ENCODE results near the gene ETNPPL.
A peak's percentile ranks its signal among the peaks of the same experiment; 100 is the strongest.
"Not testable (repeated sequence)": the region's sequence is repeated elsewhere in the genome, so short reads cannot be mapped to it uniquely, and the experiment has no call there.

ETNPPL gene

DNA sequence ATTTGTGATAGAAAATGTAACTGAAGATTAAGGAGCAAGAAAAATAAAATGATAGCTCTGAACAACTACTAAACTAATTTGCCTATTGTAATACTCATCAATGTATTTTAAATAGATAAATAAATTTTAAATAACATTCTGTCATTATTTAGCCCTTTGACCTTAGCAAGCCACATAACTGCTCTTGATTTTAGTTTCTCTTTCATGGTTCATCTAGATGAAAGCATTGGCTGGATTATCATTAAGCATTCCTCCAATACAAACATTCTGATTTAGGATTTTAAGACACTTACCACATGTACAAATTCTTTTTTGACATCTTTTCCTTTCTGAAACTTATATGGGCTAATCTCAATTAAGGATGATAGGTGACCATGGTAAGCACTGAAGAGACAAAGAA lies 8.5 kb downstream of the ETNPPL start:
- no peak for DNase-seq

DNA sequence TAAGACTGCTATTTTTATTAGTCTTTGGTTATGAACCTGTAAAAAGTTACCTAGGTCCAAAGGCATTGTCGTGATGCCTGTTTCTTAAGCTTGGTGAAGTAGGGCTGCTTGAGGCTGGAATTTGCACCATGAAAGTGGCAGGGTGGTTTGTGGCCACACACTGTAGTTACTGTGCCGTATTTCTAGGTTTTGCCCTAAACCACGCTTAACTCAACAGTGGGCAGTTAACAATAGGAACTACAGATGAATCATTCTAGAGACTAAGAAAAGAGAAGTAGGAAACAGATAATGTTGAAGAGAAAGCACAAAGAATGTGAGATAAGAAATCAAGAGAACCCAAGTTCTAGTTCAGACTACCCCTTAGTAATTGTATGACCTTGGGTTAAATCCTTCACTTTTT lies 11.5 kb downstream of the ETNPPL start:
- DNase-seq: no peak

DNA sequence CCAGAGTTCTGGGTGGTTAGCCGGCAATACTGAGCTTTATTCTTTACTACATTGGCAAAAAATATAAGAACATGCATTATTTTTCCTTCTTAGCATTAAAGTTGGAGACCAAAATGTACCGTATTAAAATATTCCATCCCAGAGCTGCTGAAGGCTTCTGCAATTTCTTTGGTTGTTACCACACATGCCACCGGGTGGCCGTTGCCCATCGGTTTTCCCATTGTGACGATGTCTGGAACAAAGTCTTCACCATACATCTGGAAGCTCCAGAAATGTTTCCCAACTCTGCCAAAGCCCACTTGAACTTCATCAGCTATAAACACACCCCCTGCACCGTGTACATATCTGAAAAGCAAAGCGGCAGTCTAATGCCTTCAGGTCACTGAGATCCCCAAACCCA lies 13.7 kb downstream of the ETNPPL start:
- DNase-seq: no peak

DNA sequence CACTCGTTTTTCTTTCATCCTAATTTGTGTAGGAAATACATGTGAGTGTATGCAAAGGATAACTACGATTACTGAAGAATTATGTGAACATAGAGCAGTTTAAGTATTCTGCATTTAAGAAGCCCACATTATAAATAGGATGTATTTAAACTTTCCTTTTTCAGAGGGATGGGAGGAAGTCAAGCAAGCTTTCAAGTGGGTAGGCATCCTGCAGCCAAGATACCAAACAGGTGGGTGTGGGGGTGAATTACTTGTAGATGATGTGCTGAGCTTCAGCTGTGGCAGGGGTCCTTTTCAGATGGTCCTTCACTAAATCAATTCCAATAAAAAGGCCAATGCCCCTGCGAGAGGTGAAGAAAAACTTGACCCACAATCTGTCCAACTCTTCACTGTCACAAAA lies 16.3 kb downstream of the ETNPPL start:
- DNase-seq: no peak

DNA sequence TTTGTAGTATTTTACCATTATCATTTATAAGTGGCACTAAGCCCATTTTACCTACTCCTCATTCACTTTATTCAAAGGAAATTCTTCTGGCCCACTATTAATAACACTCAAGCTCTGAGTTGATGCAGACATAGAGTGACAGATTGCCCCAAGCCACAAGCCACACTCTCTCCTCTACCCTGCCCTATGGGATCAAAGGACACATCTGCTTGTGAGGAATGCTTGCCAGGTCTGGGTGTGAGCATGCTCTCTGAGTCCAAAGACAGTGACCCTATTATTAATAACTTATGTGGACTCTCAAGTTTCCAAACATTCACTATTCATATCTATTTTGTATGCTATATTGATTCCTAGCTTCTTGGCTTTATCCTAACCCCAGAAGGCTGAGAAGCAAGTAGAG lies 18.5 kb downstream of the ETNPPL start:
- no peak for DNase-seq

DNA sequence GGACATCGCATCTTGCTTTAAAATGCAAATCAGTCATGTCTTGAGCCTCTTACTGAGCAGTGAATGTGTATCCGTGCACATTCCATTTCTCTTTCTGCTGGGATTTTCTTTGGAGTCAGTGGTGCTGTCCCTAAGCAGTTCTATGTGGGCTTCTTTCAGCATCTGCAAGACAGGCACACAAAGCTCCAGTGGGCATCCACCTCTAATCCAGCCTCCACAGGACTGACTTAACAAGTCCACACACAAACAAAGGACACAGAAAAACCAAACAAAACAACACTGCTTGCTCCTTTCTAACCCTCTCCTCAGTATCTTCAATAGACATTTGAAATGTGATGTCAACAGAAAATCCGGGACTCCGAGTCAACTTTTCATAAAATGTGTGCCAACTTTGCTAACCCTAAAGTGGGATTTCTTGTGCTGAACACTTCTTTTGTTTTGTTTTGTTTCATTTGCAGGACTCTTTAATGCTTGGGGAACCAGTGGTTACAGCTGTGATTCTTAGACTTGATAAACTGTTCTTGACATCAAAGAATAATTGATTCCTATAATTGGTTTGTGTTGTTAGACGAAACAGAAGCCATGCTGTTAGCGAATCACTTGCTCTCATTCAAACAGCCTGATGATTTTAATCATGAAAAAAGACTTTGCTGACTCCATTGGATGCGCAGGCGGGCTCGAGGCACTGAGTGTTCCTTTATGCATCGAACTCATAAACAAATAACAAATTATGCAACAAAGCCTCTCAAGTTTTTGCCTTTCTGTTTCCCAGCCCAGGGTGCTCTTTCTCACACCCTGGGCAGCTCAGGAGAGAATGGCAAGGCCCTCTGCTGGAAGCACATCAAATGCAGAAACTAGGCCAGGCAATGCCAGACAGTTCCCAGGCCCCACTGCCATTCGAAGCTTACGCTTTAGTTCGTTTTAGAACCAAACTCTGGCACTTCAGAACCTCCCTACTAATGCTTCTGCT lies 20.1 kb downstream of the ETNPPL start:
- DNase-seq: no peak

DNA sequence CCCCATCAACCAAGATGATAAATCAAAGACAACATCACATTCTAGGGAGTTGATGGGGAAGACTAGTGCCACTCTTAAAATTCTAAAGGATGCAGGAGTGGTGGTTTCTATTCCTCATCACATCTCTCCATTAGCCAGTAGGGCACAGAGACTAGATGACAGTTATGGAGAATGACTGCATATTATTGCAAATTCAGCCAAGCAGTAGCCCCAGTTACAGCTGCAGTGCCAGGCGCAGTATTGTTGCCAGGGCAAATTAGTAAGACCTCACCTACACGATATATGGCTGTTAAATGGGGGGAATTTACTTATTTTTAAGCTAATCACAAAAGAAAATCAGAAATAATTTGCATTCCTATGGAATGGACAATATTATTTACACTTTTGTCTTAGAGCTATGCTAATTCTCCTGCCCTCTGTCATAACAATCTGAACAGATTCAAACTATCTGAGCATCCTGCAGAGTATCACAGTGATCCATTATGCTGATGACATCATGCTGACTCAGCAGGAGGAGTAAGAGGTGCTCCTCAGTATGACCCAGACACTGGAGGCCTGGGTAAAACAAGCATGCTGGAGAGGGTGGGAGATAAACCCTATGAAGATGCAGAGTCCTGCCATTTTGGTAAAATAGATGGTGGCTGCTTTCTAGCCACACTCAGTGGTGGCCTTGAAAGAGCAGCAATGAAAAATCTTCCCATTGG lies 24.7 kb downstream of the ETNPPL start:
- no peak for DNase-seq

DNA sequence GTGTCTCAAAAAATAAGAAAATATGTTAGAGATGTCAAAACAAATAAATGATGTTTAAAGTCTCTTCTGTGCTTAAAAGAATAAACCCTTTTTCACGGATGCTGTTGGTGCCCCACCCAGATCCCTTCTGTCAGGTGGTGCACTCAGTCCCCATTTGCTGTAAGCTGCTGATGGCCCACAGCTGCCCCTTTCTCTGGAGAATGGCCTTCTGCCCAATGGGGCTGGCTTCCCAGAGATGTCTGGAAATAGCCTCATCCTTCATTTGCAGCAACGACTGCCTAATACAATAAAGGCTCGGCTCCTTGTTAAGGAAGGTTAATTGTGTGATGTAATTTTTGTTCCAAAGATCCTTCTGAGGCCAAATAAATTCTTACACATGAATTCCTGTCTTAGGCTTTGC lies 31.8 kb downstream of the ETNPPL start:
- DNase-seq: no peak

DNA sequence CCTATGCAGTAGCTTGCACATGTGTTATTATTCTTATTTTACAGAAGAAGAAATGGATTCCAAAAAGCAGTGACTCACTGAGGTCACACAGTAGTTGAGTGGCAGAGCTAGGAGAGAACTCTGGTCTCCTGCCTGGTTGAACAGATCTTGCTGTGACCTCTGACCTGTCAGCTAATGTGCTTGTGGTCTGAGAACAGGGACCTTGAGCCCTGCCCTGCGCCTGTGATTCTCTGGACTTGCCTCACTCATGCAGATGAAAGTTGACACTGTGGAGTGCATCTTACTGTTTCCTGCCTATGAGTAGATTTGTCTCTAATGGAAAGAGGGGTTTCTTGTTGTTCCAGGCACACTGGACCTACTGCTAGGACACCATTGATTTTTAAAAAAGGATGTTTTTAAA lies 32.3 kb downstream of the ETNPPL start:
- DNase-seq: no peak

DNA sequence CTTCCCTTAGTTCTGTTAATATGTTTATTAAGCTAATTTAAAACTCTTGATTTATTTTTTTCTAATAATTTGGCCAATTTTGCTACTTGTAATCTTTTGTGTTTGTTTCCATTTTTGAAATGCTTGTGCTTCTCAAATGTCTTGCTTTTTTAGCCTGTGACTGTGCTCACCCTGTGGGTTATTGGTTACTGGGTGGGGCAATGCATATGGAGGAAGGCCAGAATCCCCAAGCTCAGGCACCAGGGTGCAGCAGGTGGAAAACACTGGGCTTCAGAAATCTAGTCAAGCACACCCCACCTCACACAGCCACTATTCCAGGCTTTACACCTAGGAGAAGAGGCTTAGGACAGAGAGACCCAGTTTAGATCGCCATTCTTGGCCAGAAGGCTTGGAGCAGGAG lies 33.1 kb downstream of the ETNPPL start:
- no peak for DNase-seq

DNA sequence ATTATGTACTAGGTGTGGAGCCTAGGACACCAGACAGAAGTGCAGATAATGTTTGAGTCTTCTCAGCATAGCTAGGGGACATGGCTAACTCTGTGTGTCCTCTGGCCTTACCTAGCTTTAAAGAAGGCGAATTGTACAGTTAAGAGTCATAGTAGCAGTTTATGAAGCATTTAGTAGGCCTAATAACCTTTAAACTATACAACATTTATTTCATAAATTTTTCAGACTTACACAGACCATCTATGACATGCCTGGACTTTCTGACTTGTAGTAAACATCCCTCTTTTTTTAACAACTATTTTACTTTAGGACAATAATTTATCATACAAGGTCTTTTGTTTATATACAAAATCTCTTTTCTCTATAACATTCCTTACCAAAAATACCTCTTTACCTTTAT lies 37.4 kb downstream of the ETNPPL start:
- DNase-seq: no peak

DNA sequence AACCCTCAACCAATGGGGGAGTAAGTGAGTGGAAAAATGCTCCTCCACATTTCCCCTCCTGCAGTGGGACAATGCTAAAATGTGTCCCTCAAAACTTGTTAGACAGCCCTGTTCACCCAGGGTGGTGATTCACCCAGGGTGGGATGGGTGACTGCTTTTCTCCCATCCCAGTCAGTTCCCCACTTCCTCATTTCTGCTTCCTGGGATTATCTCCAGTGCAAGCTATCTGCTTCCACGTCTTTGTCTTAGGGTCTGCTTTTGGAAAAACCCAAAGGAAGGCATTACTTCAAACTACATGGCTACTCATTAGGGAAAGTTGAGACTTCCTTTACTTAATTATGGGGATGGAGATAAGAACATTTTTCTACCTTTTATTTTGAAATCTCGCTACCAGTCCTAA lies 45.5 kb downstream of the ETNPPL start:
- no peak for DNase-seq

DNA sequence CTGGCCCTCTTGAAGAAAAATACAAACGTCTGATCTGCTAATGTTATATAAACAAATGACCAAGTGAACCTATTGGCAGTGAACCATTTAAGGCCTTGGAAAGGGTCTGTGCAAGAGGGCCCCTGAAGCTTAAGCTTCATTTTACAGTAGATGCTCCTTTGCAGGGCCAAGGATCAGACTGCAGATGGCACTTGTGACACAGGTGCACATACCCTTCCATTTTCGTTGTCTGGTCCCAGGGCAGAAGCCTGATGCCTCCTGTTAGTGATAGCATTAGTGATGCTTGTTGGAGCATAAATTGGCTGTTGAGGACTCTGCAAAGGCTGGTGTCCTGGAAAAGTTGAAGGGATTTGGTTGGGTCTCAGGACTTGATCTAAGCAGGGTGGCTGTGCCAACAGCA lies 46.5 kb downstream of the ETNPPL start:
- DNase-seq: no peak

DNA sequence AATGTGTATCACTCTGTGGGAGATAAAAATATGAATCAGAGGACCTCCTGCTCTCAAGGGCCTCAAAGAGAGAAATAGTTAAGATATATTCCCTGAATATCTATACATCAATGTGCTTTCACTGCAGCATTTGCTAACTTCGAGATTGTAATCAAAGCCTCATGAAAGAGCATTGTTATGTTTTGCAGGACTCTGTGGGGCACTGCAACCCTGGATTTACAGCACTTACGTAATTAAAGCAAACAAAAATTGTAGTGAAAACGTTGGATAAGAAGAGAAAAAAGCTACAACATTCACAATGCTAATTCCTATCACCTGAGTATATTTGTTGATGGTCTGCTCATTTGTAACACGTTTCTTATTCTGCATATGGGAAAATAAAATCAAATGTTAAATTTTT lies 48.0 kb downstream of the ETNPPL start:
- DNase-seq: no peak

DNA sequence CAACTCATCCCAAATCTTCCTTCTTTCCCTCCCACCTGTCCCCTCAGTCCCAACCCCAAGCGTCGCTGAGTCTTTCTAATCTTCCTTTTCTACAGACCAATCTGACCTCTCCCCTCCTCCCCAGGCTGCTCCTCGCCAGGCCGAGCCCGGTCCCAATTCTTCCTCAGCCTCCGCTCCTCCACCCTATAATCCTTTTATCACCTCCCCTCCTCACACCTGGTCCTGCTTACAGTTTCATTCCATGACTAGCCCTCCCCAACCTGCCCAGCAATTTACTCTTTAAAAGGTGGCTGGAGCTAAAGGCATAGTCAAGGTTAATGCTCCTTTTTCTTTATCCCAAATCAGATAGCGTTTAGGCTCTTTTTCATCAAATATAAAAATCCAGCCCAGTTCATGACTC lies 52.3 kb downstream of the ETNPPL start:
- DNase-seq: not testable (repeated sequence)

DNA sequence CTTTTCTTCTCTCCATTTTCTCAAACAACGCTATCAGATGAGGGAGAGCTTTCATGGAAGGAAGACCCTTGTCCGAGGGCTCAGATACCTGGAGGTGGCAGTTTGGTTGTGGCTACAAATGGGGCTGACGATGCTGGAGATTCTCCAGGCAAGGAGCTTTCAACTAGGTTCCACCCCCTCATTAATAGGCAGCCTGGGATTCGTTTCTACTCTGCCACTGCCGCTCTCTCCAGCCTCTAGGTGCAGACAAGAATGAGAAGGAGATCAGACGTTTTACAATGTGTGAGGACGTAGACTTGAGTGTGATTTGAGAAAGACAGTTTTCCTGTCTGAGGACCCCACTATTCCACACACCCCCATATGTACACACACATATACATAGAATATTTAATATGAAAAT lies 53.1 kb downstream of the ETNPPL start:
- no peak for DNase-seq

DNA sequence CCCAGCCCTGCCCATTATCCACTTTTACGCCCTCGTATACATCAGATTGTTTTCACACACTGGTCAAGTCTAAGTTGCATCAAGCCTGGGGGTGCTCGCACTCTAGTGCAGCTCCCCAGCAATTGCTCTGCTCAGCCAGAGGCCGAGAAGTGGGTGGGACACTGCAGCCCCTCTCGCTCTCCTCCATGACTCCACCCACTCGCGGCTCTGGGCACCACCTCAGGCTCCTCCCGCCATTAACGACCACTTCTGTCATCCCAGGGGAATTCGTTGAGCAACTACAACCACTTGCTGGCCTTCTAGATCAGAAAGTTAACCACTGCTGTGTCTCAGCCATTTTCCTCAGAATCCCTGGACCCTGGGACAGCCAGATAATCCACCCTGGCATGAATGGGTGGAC lies 53.6 kb downstream of the ETNPPL start:
- DNase-seq: no peak

DNA sequence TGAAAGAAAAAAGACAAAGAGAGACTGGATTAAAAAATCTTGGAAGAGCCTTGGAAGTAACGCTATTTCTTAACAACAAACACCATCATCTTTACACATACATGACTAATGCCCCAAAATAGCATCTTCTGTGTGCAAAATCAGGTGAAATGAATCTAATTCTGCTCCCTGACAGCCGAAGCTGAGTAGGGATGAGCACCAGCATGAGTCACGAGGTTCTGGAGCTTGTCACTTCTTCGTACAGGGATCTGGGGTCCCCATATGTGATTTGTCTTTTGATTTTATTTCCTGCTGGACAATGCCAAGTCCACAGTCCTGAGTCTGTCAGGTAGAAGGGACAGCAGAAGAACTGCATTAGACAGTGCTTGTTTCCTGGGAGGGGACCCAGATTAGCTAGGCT lies 56.6 kb downstream of the ETNPPL start:
- DNase-seq: no peak

DNA sequence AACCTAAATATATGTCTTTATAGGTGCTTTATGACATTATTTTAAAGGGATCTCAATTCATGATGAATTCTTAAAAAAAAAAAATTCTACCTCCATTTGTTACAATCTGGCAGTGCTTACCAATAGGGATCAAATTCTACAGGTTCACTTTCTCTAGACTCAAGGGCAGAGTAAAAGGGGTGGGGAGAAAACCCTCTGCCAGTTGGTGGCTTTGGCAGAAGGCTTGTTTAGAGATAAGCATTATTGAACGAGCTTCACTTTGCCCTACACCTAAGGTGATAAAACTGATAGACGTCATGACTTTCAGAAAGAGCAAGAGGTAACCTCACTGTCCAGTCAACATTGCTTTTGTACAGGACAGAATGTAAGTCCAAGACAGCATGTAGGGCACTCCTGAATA lies 58.9 kb downstream of the ETNPPL start:
- no peak for DNase-seq

DNA sequence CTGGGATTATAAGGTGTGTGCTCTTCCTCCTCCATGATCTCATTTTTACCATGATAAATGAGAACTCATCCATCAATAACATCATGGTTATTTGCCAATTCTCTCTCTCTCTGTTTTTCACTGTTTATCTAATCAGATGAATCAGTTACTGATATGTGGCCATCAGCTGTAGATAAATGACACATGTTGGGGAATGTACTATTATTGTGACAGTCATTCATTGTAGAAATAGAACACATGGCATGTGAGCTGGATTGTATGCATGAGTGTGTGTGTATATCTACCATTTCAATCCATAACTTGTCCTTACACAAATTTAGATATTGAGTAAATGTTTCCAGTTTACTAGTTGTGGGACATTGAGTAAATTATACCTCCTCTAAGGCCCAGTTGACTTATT lies 59.5 kb downstream of the ETNPPL start:
- no peak for DNase-seq

DNA sequence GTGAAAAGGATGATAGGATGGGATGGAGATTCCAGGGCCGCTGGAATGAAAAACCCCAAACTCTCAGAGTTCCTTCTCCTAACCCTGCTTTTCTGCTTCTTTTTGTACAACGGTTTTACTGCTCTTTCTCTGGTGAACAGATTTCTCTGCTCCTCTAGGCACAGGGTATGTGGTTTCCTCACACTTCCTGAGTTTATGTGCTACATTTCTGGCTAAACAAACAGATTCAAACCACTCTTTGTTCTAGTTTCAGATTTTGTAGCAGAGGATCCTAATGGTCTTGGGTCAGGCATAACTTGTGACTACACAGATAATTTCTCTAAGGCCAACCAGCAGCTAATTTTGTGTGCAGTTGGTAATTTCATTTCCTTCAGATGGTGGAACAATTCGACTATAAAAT lies 59.9 kb downstream of the ETNPPL start:
- DNase-seq: peak; percentile 3

DNA sequence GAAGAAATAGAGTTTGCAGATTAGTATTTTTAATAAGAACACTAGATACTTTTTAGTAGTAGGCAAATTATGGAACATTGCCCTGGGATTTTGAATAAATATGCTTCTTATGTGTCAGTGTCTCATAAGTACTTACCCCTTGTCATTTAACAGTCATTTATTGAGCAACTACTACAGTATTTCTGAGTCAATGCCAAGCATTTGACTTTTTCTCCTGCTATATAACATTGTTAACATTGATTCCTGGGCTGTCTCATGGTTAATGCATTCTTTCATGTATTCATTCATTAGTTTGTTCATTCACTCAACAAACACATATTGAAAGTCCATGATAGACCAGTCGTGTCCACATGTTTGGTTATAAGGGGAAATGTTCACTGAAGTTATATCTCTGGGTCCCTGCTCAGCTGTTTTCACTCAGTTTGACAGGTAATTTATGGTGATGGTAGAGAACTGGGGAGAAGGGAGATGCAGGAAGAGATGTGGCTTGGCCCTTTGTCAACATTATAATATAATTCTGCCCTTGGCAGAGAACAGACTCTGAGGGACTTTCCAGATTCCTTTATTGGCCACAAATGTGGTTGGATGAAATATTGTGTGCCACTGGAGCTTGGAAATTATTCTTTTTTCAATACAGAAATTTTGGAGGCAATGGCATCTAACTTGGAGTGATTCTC lies 62.6 kb downstream of the ETNPPL start:
- no peak for DNase-seq

DNA sequence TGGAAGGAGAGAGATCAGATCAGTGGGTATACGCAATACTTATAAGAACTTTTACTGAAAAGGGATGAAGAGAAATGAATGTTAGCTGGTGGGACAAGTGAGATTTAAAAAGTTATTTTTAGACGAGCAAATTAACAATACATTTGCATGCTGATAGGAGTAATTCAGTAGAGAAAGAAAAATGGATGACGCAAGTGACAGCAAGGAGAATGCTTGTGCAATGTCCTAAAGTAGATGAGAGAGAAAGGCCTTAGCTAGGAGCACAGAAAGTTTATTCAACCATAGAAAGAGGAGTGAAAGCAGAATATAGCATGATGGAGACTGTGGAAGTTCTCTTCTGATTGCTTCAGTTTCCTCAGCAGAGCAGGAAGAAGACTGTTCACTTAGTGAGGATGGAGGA lies 66.7 kb downstream of the ETNPPL start:
- DNase-seq: no peak

DNA sequence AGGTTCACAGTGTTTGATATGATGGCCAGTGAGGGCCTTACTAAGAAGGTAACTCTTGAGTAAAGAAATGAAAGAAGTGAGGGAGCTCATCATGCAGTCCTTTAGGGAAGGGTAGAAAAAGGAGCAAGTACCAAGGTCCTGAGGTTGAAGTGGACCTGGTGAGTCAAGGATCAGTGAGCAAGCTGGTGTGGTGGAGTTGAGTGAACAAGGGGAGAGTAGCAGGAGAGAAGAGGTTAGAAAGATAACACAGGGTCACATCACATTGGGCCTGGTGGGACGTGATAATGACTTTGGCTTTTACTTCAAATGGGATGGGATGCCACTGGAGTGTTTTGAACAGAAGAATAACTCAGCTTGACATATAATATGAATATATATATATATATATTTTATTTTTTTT lies 67.8 kb downstream of the ETNPPL start:
- no peak for DNase-seq
